Measurements from ENCODE around the gene PRAMEF18.
"Not testable (repeated sequence)": the region's sequence is repeated elsewhere in the genome, so short reads cannot be mapped to it uniquely, and the experiment has no call there.

DNA sequence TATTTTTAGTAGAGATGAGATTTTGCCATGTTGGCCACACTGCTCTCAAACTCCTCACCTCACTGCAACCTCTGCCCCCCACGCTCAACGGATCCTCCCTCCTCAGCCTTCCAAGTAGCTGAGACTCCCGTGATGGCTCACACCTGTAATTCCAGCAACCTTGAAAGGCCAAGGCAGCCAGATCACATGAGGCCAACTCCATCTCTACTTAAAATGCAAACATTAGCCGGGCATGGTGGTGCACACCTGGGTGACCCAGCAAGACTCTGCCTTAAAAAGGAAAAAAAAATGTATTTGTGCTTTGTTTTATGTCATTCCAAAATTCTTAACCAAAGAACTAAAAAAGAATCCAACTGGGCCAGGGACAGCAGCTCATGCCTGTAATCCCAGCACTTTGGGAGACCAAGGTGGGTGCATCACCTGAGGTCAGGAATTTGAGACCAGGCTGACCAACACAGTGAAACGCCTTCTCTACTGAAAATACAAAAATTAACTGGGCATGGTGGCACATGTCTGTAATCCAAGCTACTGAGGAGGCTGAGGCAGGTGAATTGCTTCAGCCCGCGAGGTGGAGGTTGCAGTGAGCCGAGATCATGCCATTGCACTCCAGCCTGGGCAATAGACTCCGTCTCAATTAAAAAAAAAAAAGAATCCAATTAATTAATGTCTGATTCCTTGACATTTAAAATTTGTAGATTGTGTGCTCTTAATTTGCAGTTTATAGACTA, 17.7 kb upstream of the PRAMEF18 start:
- TF ChIP-seq EZH2 (IDR thresholded peaks at IDR 0.05; ENCODE audit: borderline replicate concordance, low read length), result not testable (repeated sequence)
- TF ChIP-seq, protein P1, sequence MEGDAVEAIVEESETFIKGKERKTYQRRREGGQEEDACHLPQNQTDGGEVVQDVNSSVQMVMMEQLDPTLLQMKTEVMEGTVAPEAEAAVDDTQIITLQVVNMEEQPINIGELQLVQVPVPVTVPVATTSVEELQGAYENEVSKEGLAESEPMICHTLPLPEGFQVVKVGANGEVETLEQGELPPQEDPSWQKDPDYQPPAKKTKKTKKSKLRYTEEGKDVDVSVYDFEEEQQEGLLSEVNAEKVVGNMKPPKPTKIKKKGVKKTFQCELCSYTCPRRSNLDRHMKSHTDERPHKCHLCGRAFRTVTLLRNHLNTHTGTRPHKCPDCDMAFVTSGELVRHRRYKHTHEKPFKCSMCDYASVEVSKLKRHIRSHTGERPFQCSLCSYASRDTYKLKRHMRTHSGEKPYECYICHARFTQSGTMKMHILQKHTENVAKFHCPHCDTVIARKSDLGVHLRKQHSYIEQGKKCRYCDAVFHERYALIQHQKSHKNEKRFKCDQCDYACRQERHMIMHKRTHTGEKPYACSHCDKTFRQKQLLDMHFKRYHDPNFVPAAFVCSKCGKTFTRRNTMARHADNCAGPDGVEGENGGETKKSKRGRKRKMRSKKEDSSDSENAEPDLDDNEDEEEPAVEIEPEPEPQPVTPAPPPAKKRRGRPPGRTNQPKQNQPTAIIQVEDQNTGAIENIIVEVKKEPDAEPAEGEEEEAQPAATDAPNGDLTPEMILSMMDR (conservative IDR thresholded peaks at IDR 0.05 in 1 of 2, IDR thresholded peaks at IDR 0.05 in 1 of 2; ENCODE audit: extremely low read depth in 1 of 2, insufficient read depth in 1 of 2, low read depth in 1 of 2, low read length in 2 of 2), result not testable (repeated sequence)
